K562 (cell line): ENCODE results near the gene GMEB2. TPM values are rescaled to one million over a fixed set of nuclear protein-coding genes. Genes with fewer than 3 reads are reported as not detected.
A peak's percentile ranks its signal among the peaks of the same experiment; 100 is the strongest.

ENCODE experiments used
- BMI1 ChIP-seq: fragments of 150-350 bp; IDR thresholded peaks from 2 replicates; pipeline ENCODE4 v1.6.1; 2014; ENCODE audit warnings: low read length
- CC2D1A ChIP-seq: fragments of 450-650 bp; IDR thresholded peaks from 2 replicates; pipeline ENCODE4 v1.6.1; 2017; ENCODE audit warnings: mild to moderate bottlenecking
- CCAR2 ChIP-seq: fragments of 200-400 bp; formaldehyde crosslinking; IDR thresholded peaks from 2 replicates; pipeline ENCODE4 v1.6.1; 2017; ENCODE audit warnings: mild to moderate bottlenecking, low read depth, low read length
- E2F5 ChIP-seq: sonication (generic); formaldehyde crosslinking; IDR thresholded peaks from 2 replicates; pipeline ENCODE4 v1.8.0; 2022; ENCODE audit warnings: mild to moderate bottlenecking, missing genetic modification reagents
- E2F6 ChIP-seq, 2 experiments: IDR thresholded peaks; 2 replicates each; pipeline ENCODE4 v1.6.1; 2011; ENCODE audit warnings: borderline replicate concordance in 1 of 2, control low read depth in 1 of 2, low read depth in 1 of 2, low read length in 1 of 2, mild to moderate bottlenecking in 1 of 2, mixed read lengths in 1 of 2, moderate library complexity in 1 of 2; ENCODE audit not compliant: insufficient read depth in 1 of 2, insufficient read length in 1 of 2, poor library complexity in 1 of 2, severe bottlenecking in 1 of 2; ENCODE audit errors: extremely low read depth in 1 of 2
- ETS1 ChIP-seq: conservative IDR thresholded peaks from 2 replicates; pipeline ENCODE4 v1.6.1; 2011; ENCODE audit warnings: low read depth, mild to moderate bottlenecking, low read length; ENCODE audit not compliant: control insufficient read depth
- GTF3C2 ChIP-seq: IDR thresholded peaks from 3 replicates; pipeline ENCODE4 v1.6.1; 2011; ENCODE audit warnings: borderline replicate concordance, mild to moderate bottlenecking, moderate library complexity; ENCODE audit not compliant: insufficient read length; ENCODE audit errors: extremely low read depth
- HDAC1 ChIP-seq, 2 experiments: fragments of 450-650 bp; IDR thresholded peaks; 2 replicates each; pipeline ENCODE4 v1.6.1; 2016 to 2017; ENCODE audit warnings: inconsistent platforms in 1 of 2, mild to moderate bottlenecking in 1 of 2, moderate library complexity in 1 of 2
- MYBL2 ChIP-seq, 2 experiments: fragments of 450-650 bp in 1 of 2; sonication (generic) in 1 of 2; formaldehyde crosslinking in 1 of 2; IDR thresholded peaks; 2 replicates each; pipeline versions ENCODE4 v1.6.1 to v1.8.1; 2017 to 2022; ENCODE audit warnings: borderline replicate concordance in 1 of 2, inconsistent platforms in 1 of 2, low read depth in 1 of 2, mild to moderate bottlenecking in 1 of 2, missing genetic modification reagents in 1 of 2, moderate library complexity in 1 of 2
- NR4A1 ChIP-seq, 2 experiments: fragments of 250-450 bp in 1 of 2; fragments of 450-650 bp in 1 of 2; sonication (Bioruptor Pico) in 1 of 2; IDR thresholded peaks; 2 replicates each; pipeline versions ENCODE4 v1.4.0 to v1.6.1; 2016 to 2020; ENCODE audit warnings: mild to moderate bottlenecking in 2 of 2, missing compliant biosample characterization in 1 of 2, missing genetic modification characterization in 1 of 2, moderate library complexity in 1 of 2
- PHF21A ChIP-seq: fragments of 450-650 bp; IDR thresholded peaks from 2 replicates; pipeline ENCODE4 v1.6.1; 2017; ENCODE audit warnings: low read depth, borderline replicate concordance
- SNIP1 ChIP-seq: fragments of 450-650 bp; IDR thresholded peaks from 2 replicates; pipeline ENCODE4 v1.7.1; 2017; ENCODE audit warnings: low read depth, mild to moderate bottlenecking
- SRSF9 ChIP-seq: fragments of 200-400 bp; formaldehyde crosslinking; IDR thresholded peaks from 2 replicates; pipeline ENCODE4 v1.6.1; 2017; ENCODE audit warnings: low read depth, low read length, borderline replicate concordance
- STAT5B ChIP-seq: fragments of 250-450 bp; sonication (Bioruptor Pico); IDR thresholded peaks from 2 replicates; pipeline ENCODE4 v1.8.0; 2021; ENCODE audit warnings: mild to moderate bottlenecking, inconsistent platforms
- TCF3 ChIP-seq: sonication (generic); formaldehyde crosslinking; IDR thresholded peaks from 2 replicates; pipeline ENCODE4 v1.4.0; 2020; ENCODE audit warnings: mild to moderate bottlenecking, missing genetic modification reagents
- TCFL5 ChIP-seq: fragments of 250-450 bp; sonication (Bioruptor Pico); conservative IDR thresholded peaks from 2 replicates; pipeline ENCODE4 v1.6.1; 2021; ENCODE audit warnings: mild to moderate bottlenecking, moderate library complexity, matching md5 sums
- ZNF133 ChIP-seq: fragments of 250-450 bp; sonication (Bioruptor Pico); IDR thresholded peaks from 2 replicates; pipeline ENCODE4 v1.4.0; 2020; ENCODE audit warnings: mild to moderate bottlenecking
- ZNF165 ChIP-seq: fragments of 250-450 bp; sonication (Bioruptor Pico); IDR thresholded peaks from 2 replicates; pipeline ENCODE4 v1.4.0; 2020; ENCODE audit warnings: borderline replicate concordance
- ZNF347 ChIP-seq: fragments of 450-650 bp; formaldehyde crosslinking; IDR thresholded peaks from 2 replicates; pipeline ENCODE4 v1.4.0; 2020; ENCODE audit warnings: low read depth, mild to moderate bottlenecking, moderate library complexity
- ZNF551 ChIP-seq: fragments of 250-450 bp; sonication (Bioruptor Pico); IDR thresholded peaks from 2 replicates; pipeline ENCODE4 v1.5.0; 2021; ENCODE audit warnings: mild to moderate bottlenecking, moderate library complexity
- polyA plus RNA-seq, 8 experiments: library from polyadenylated mRNA; depleted of rRNA in 4 of 8; stranded (reverse) in 5 of 8; unstranded in 3 of 8; fragments of >200 nt; fragmentation: Nextera tagmentation in 2 of 8; fragmentation: Illumina TruSeq in 1 of 8; extraction: Ambion mirVana in 2 of 8; extraction: Trizol in 1 of 8; gene quantifications; 2 replicates each; pipeline versions ENCODE4 v1.2.1 to v1.2.3, GENCODE V29; 2011 to 2014; ENCODE audit warnings: inconsistent platforms in 1 of 8, missing spikeins in 1 of 8
- total RNA-seq, 7 experiments: library from RNA; depleted of rRNA in 6 of 7; stranded (reverse); fragments of >200 nt in 6 of 7; fragmentation: Illumina TruSeq in 2 of 7; extraction: Trizol in 2 of 7; gene quantifications; 2 replicates each; pipeline versions ENCODE4 v1.2.1 to v1.2.3, GENCODE V29; 2011 to 2021; ENCODE audit warnings: low replicate concordance in 1 of 7

GMEB2 gene
- total and polyA plus RNA-seq, 9 of the 15 experiments (the other 6 are each of a cell fraction or from before 2014, with no cell fraction given): 0.03 to 13.9 (median 6.3) TPM

GRCh38 chr20:63653041-63653973, 26.4 kb upstream of the GMEB2 start, which contains the start of gene STMN3 (continued):
- TF ChIP-seq GTF3C2: no peak
- TF ChIP-seq HDAC1 (IDR thresholded peaks at IDR 0.05): peak; percentile 36 to 97; a peak in 2 of 4 replicates
- no peak for TF ChIP-seq CC2D1A
- no peak for TF ChIP-seq E2F5 (CRISPR knock-in tag)
- TF ChIP-seq E2F6 (IDR thresholded peaks at IDR 0.05; ENCODE audit: borderline replicate concordance in 1 of 2, extremely low read depth in 1 of 2, insufficient read depth in 1 of 2, insufficient read length in 1 of 2, low read depth in 1 of 2, low read length in 1 of 2, poor library complexity in 1 of 2, severe bottlenecking in 1 of 2): peak; percentile 40 to 77
- TF ChIP-seq MYBL2 (IDR thresholded peaks at IDR 0.05; ENCODE audit: low read depth): no peak
- no peak for TF ChIP-seq MYBL2 (CRISPR knock-in tag; IDR thresholded peaks at IDR 0.05; ENCODE audit: borderline replicate concordance)
- TF ChIP-seq ETS1: peak; percentile 96
- TF ChIP-seq TCF3 (CRISPR knock-in tag): no peak
- TF ChIP-seq NR4A1 (CRISPR knock-in tag; IDR thresholded peaks at IDR 0.05): no peak
- no peak for TF ChIP-seq NR4A1 (tag; IDR thresholded peaks at IDR 0.05)
- TF ChIP-seq ZNF551 (CRISPR knock-in tag): no peak
- TF ChIP-seq BMI1: no peak
- TF ChIP-seq SNIP1: no peak
- TF ChIP-seq TCFL5 (CRISPR knock-in tag): no peak
- no peak for TF ChIP-seq ZNF133
- no peak for TF ChIP-seq CCAR2
- no peak for TF ChIP-seq STAT5B (CRISPR knock-in tag)
- TF ChIP-seq PHF21A: no peak; the same call in 1 of the 2 replicates
- no peak for TF ChIP-seq ZNF165 (CRISPR knock-in tag)
- no peak for TF ChIP-seq ZNF347
- no peak for TF ChIP-seq SRSF9
